ENCODE measurements around the gene C1QTNF8. TPM values are rescaled to one million over a fixed set of nuclear protein-coding genes. Genes with fewer than 3 reads are reported as not detected.
"Not testable (repeated sequence)": the region's sequence is repeated elsewhere in the genome, so short reads cannot be mapped to it uniquely, and the experiment has no call there.

Gene C1QTNF8
- total RNA-seq, 1 donor from 2014 or later, result not detected

DNA sequence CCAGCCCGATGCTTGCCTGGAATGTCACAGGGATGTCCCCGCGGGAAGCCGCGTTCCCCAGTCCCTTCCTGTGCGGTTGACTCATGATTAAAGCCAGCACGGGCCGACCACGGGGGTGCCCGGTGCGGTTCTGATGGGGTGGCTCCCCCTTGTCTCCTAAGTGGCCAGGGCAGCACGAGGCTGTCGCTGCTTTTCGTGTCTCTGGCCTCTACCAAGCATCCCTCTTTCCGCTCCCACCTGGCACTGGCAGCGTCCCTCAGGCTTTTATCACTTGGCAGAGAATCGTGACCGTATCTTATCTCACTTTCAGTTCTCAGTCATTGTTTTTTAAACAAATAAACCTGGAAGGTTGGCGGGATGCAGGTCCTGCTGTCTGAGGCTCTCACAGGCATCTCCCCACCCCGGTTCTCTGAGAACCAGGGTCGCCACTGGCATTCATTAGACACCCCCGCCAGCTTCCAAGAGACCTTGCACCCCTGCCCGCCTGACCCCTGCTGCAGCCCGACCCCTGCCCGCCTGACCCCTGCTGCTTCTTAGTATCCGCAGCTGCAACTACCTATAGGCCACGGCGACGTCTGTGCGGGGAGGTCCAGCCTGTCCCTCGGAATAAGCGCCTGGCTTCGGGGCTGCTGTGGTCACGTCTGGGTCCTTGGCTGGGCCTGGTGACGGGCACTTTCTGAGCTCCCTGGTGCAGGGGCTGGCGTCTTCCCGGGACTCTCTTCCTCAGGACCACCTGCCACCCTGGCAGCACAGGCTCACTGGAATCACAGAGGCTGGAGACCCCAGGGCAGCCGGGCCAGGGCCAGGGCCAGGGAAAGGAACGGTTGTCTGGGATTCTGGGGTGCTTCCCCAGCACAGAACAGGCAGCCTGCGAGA is 7.5 kb downstream of the C1QTNF8 start:
- H3K36me3 Mint-ChIP-seq (ENCODE audit: low read depth), result no peaks in the 10 kb centered on the region
- no peak overlapping the region for H3K4me3 Mint-ChIP-seq
- H3K4me1 Mint-ChIP-seq, result no peaks in the 10 kb centered on the region
- H3K9me3 Mint-ChIP-seq, result peaks cover 8% of the 10 kb centered on the region
- H3K27me3 Mint-ChIP-seq, result no peaks in the 10 kb centered on the region
- no peak for DNase-seq
- no peak overlapping the region for H3K27ac Mint-ChIP-seq
- intact Hi-C loops (cut with micrococcal nuclease), result no loop called here

DNA sequence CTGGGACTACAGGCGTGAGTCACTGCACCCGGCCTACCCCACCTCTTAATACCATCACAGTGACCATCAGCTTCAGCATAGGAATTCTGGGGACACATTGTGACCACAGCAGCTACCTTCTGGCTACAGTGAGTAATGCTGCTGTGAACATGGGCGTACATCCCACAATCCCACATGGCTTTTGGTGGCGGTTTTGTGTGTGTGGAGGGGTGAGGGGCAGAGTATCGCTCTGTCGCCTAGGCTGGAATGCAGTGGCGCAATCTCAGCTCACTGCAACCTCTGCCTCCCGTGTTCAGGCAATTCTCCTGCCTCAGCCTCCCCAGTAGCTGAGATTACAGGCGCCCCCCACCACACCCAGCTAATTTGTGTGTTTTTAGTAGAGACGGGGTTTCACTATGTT is 9.6 kb downstream of the C1QTNF8 start:
- H3K27me3 Mint-ChIP-seq; H3K27ac Mint-ChIP-seq; H3K36me3 Mint-ChIP-seq (ENCODE audit: low read depth); DNase-seq; H3K9me3 Mint-ChIP-seq; H3K4me1 Mint-ChIP-seq; intact Hi-C loops (cut with micrococcal nuclease); H3K4me3 Mint-ChIP-seq: not testable (repeated sequence)

DNA sequence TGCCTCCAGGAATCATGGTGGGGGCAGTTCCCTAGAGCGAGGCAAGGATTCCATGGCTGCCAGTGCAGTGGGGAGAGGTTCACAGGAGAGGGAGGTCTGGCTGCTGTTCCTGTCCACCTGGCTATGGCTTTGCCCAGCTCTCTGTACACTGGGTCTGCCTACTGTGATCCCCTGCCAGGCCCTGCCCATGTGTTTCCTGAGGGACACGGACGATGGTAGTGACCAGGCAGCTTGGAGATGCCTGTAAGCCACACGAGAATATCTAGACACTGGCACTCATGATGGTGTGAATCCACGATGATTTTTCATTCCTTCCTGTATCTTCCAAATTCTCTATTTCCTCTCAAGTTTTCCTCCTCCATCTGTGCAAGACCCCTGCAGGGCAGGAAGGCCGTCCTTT is 11.1 kb downstream of the C1QTNF8 start:
- intact Hi-C loops (cut with micrococcal nuclease), result no loop called here
- DNase-seq, result no peak
- Mint-ChIP-seq H3K4me1 (no peaks in the 10 kb centered on the region), H3K36me3 (ENCODE audit: low read depth) (no peaks in the 10 kb centered on the region), H3K27me3 (peaks cover 2% of the 10 kb centered on the region), H3K9me3 (peaks cover 8% of the 10 kb centered on the region), H3K27ac (no peak overlapping the region), H3K4me3 (no peak overlapping the region)

DNA sequence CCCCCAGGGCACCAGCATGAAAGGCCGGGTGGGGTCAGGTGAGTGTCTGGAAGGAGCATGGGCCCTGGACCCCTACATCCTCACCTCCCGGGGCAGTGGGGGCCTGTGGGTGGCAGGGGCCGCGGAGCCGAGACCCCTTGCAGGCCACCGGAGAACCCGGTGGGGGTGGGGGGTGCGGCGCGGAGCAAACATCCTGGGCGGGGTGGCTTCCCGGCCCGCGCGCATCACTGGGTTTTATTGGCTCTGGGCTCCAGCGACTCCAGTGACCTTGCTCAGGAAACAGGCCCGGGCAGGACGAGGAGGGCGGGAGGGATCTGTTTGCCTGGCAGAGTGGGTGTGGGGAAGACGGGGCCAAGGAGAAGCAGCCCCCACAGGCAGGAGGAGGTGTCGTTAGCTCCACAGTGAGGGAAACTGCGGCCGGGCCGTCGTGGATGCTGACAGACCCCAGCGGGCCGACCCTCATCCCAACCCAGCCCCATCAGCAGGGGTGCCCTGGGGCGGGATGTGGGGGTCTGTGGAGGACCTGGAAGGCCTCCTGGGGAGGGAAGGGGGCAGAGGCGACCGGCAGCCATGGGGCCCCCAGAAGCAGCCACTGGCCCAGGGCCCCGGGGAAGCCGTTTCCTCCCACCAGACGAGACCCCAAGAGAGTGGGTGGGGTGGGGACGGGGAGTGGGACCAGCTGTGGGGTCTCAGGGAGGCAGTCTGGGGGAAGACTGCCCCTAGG is 12.9 kb downstream of the C1QTNF8 start:
- H3K36me3 Mint-ChIP-seq (ENCODE audit: low read depth), result no peaks in the 10 kb centered on the region
- no peak overlapping the region for H3K4me3 Mint-ChIP-seq
- intact Hi-C loops (cut with micrococcal nuclease), result no loop called here
- DNase-seq, result no peak
- peaks cover 2% of the 10 kb centered on the region for H3K27me3 Mint-ChIP-seq
- peaks cover 8% of the 10 kb centered on the region for H3K9me3 Mint-ChIP-seq
- no peak overlapping the region for H3K27ac Mint-ChIP-seq
- no peaks in the 10 kb centered on the region for H3K4me1 Mint-ChIP-seq

DNA sequence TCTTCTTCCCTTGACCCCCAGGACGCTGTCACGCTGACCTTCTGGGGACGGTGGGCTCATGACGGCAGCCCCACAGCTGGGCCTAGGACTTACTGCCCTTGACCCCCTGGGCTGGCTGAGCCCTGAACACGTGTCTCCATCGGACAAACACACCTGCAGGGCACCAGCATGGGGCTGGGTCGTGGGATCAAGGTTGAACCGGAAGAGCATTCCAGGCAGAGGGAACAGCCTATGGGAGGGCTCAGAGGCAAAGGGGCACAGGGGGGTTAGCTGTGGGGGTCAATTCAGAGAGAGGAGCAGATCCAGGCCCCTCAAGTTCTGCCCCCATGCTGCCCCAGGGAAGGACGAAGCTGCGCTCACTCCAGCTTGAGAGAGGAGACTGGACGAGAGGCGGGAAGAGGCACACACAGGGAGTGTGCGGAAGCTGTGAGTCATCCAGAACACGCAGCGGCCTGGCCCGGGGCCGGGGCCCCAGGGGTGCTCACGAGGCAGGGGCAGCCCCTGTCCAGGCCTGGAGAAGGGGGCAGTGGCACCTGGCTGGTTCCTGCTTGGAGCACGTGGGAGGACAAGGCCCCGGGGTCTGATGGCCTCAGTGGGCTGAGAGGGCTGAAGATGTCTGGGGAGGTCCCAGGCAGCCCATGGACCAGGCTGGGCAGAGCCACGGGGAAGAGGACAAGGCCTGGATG is 13.6 kb downstream of the C1QTNF8 start:
- Mint-ChIP-seq H3K4me1 (no peaks in the 10 kb centered on the region), H3K9me3 (peaks cover 8% of the 10 kb centered on the region), H3K4me3 (no peak overlapping the region), H3K27ac (no peak overlapping the region), H3K36me3 (ENCODE audit: low read depth) (no peaks in the 10 kb centered on the region), H3K27me3 (peaks cover 2% of the 10 kb centered on the region)
- intact Hi-C loops (cut with micrococcal nuclease), result no loop called here
- no peak for DNase-seq

DNA sequence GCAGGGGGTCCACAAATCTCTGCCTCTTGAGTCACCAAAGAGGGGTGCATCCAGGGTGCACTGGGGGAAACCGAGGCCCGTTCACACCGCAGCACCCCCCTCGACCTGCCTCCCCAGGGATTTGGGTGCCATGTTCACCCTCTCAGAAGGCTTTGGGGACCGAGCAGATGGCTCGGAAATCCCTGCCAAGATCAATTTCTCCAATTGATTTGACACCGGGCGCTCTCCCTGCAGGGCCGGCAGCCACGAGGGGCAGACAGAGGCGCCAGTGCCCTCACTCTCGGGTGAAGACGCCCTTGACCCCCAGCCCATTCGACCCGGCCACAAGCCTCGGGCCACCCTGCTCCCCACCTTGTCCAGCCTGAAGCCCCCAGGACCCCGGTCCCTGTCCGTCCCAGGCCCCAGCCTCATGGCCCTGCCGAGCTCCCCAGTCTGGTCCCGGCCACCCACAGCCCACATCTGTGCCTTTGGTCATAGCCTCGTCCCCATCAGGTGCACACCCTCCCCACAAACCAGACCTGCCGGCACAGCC is 14.2 kb downstream of the C1QTNF8 start:
- no peak for DNase-seq
- H3K36me3 Mint-ChIP-seq (ENCODE audit: low read depth), result no peaks in the 10 kb centered on the region
- no peak overlapping the region for H3K27ac Mint-ChIP-seq
- H3K4me1 Mint-ChIP-seq, result no peaks in the 10 kb centered on the region
- peaks cover 2% of the 10 kb centered on the region for H3K27me3 Mint-ChIP-seq
- peaks cover 8% of the 10 kb centered on the region for H3K9me3 Mint-ChIP-seq
- intact Hi-C loops (cut with micrococcal nuclease), result no loop called here
- no peak overlapping the region for H3K4me3 Mint-ChIP-seq

DNA sequence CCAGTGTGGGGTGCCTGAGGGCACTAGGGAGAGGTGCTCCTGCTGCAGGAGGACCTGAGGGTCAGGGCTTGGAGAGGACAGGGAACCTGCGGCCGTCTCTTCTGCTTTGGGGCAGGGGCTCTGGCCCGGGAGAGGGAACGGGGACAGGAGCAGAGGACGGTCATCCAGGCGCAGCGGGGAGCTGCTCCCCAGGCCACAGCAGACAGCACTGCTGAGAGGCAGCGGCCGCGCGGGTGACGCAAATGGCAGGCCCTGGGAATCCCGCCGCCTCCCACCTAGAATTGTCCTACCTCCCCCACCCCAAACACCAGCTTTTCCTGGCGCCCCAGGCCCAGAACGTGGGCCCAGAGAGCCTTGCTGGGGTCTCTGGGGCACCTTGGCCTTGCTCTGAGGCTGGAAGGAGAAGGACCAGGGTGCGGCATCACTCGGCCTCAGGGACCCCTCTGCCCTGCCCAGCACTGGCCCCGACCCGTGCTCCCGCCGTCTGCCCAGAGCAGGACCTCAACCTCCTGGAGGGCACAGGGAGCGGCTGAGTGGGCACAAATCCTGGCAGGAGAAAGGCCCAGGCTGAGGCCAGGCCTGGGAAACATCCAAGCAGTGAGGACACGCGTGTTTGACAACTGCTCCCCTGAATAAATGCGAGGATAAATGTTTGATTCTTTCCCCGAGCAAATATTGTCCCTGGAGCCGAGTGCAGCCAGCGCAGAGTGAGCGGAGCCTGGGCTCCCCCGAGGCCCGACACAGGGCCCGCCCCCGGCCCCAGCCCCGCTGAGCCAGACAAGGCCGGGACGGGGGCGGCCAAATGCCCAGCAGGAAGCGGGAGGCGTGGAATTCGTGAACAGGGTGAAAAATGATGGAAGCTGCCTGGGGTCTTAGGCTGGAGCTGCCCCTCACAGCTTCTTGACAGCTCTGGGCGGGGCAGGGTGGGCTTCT is 15.0 kb downstream of the C1QTNF8 start:
- Mint-ChIP-seq H3K4me1 (no peaks in the 10 kb centered on the region), H3K9me3 (peaks cover 8% of the 10 kb centered on the region), H3K4me3 (no peak overlapping the region), H3K27me3 (peaks cover 2% of the 10 kb centered on the region), H3K36me3 (ENCODE audit: low read depth) (no peaks in the 10 kb centered on the region), H3K27ac (no peak overlapping the region)
- intact Hi-C loops (cut with micrococcal nuclease), result no loop called here
- DNase-seq, result no peak

DNA sequence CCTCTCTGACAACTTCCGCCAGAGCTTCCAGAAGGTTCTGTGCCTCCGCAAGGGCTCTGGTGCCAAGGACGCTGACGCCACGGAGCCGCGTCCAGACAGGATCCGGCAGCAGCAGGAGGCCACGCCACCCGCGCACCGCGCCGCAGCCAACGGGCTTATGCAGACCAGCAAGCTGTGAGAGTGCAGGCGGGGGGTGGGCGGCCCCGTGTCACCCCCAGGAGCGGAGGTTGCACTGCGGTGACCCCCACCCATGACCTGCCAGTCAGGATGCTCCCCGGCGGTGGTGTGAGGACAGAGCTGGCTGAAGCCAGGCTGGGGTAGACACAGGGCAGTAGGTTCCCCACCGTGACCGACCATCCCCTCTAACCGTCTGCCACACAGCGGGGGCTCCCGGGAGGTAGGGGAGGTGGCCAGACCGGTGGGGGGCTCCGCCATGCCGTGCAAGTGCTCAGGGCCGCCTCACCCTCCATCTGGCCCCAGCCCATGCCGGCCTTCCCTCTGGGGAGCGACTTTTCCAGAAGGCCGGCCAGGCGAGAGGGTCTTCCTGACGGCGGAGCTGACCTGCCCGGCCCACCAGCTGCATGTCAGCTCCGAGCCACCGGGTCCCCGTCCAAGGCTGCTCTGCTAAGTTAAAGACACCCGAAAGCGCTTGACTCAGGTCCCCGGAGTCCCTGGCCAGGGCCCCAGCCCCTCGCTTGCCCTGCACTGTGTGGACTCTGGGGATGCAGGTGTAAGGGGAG is 16.1 kb downstream of the C1QTNF8 start:
- no peaks in the 10 kb centered on the region for H3K9me3 Mint-ChIP-seq
- H3K4me1 Mint-ChIP-seq, result no peaks in the 10 kb centered on the region
- peaks cover 2% of the 10 kb centered on the region for H3K27me3 Mint-ChIP-seq
- H3K4me3 Mint-ChIP-seq, result no peak overlapping the region
- intact Hi-C loops (cut with micrococcal nuclease), result no loop called here
- no peak for DNase-seq
- no peaks in the 10 kb centered on the region for H3K36me3 Mint-ChIP-seq (ENCODE audit: low read depth)
- H3K27ac Mint-ChIP-seq, result no peak overlapping the region

DNA sequence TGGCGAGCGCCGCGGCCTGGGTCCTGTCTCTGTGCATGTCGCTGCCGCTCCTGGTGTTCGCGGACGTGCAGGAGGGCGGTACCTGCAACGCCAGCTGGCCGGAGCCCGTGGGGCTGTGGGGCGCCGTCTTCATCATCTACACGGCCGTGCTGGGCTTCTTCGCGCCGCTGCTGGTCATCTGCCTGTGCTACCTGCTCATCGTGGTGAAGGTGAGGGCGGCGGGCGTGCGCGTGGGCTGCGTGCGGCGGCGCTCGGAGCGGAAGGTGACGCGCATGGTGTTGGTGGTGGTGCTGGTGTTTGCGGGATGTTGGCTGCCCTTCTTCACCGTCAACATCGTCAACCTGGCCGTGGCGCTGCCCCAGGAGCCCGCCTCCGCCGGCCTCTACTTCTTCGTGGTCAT is 16.7 kb downstream of the C1QTNF8 start:
- Mint-ChIP-seq H3K4me1 (no peaks in the 10 kb centered on the region), H3K4me3 (no peak overlapping the region), H3K9me3 (no peaks in the 10 kb centered on the region), H3K27ac (no peak overlapping the region), H3K27me3 (peaks cover 2% of the 10 kb centered on the region), H3K36me3 (ENCODE audit: low read depth) (no peaks in the 10 kb centered on the region)
- intact Hi-C loops (cut with micrococcal nuclease), result no loop called here
- DNase-seq, result no peak

DNA sequence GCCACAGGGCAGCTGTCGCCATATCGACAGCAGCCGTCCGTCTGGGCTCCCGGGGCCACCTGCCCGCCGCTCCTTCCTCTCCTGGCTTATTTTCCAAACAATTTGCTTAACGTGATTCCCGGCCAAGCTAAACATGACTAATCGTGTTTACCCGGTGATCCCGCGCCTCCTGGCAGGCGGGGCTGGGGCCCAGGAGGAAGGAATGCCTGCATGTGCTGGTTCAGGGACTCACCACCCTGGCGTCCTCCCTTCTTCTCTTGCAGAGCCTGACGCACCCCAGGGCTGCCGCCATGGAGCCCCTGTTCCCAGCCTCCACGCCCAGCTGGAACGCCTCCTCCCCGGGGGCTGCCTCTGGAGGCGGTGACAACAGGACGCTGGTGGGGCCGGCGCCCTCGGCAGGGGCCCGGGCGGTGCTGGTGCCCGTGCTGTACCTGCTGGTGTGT is 17.4 kb downstream of the C1QTNF8 start:
- peaks cover 2% of the 10 kb centered on the region for H3K27me3 Mint-ChIP-seq
- intact Hi-C loops (cut with micrococcal nuclease), result no loop called here
- H3K4me1 Mint-ChIP-seq, result no peaks in the 10 kb centered on the region
- no peaks in the 10 kb centered on the region for H3K36me3 Mint-ChIP-seq (ENCODE audit: low read depth)
- no peak for DNase-seq
- H3K9me3 Mint-ChIP-seq, result no peaks in the 10 kb centered on the region
- no peak overlapping the region for H3K4me3 Mint-ChIP-seq
- no peak overlapping the region for H3K27ac Mint-ChIP-seq

DNA sequence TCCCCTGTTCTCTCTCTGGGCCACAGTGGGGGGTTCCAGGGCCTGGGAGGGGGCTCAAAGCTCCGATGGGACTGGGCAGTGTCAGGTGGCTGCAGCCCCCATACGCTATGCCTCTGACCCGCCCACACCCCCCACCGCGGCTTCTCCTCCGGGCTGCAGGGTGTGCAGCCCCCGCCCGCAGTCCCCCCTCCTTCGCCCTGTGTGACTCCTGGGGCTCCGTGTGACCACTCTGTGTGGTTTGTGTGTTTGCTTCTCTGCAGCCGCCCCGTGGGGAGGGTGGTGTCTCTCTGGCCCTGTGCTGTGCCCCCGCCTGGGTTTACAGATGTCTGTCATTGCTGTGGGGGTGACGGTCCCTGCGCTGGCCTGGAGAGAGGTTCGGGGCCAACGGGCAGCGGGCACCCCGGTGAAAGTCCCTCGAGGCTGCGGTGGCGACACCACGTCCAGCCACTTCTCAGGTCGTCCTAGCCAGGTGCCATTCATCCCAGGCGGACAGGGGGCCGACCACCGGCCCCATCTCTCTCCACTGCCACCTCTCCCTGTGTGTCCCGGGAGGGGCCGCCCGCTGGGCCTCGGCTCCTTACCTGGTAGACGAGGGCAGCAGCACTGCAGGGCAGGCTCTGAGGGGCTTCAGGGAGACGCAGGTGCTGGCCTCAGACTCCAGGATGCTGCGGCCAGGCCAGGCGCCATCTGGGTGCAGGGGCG is 18.0 kb downstream of the C1QTNF8 start:
- no peak for DNase-seq
- Mint-ChIP-seq H3K4me3 (no peak overlapping the region), H3K27ac (no peak overlapping the region), H3K36me3 (ENCODE audit: low read depth) (no peaks in the 10 kb centered on the region), H3K27me3 (peaks cover 2% of the 10 kb centered on the region), H3K4me1 (no peaks in the 10 kb centered on the region), H3K9me3 (no peaks in the 10 kb centered on the region)
- intact Hi-C loops (cut with micrococcal nuclease), result no loop called here

DNA sequence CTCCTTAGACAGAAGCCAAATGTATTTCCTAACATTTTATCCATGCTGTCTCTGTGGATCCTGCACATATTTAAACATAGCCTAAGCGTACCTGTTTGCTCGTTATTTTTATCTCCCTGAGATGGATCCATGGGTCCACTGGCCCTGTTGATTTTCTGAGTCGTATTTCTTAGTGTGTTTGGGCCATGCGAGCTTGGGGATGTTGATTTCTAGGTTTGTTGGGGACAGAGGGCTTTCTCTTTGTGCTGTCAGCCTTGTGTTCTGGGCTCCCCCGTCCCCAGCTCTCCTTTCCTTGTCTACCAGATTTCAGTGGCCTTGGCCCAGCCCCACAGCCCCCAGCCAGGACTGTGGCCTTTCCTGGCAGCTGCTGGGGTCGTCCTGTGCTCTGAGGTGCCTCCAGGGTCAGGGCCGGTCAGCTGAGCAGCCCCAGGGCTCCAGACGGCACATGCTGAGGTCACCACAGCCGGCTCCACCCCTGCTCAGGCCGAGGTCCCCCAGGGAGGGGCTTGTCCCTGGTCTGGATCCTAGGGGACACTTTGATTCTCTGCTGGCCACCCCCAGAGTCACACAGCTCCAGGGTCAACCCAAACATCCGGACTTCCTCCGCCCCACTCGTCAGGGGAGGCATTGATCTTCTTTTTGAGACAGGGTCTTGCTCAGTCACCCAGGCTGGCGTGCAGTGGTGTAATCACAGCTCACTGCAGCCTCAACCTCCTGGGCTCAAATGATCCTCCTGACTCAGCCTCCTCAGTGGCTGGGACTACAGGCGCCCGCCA is 19.1 kb downstream of the C1QTNF8 start:
- DNase-seq, result no peak
- no peaks in the 10 kb centered on the region for H3K9me3 Mint-ChIP-seq
- no peak overlapping the region for H3K4me3 Mint-ChIP-seq
- intact Hi-C loops (cut with micrococcal nuclease), result no loop called here
- no peak overlapping the region for H3K27ac Mint-ChIP-seq
- no peaks in the 10 kb centered on the region for H3K4me1 Mint-ChIP-seq
- H3K27me3 Mint-ChIP-seq, result no peaks in the 10 kb centered on the region
- no peaks in the 10 kb centered on the region for H3K36me3 Mint-ChIP-seq (ENCODE audit: low read depth)
